GM19238 (cell line): ENCODE measurements around the gene NPAT.
"Not testable (repeated sequence)": the region's sequence is repeated elsewhere in the genome, so short reads cannot be mapped to it uniquely, and the experiment has no call there.

Experiments
- DNase-seq: peaks from one replicate; pipeline ENCODE4 v3.0.0; 2011; ENCODE audit warnings: low spot score; ENCODE audit not compliant: insufficient read length

NPAT gene

DNA sequence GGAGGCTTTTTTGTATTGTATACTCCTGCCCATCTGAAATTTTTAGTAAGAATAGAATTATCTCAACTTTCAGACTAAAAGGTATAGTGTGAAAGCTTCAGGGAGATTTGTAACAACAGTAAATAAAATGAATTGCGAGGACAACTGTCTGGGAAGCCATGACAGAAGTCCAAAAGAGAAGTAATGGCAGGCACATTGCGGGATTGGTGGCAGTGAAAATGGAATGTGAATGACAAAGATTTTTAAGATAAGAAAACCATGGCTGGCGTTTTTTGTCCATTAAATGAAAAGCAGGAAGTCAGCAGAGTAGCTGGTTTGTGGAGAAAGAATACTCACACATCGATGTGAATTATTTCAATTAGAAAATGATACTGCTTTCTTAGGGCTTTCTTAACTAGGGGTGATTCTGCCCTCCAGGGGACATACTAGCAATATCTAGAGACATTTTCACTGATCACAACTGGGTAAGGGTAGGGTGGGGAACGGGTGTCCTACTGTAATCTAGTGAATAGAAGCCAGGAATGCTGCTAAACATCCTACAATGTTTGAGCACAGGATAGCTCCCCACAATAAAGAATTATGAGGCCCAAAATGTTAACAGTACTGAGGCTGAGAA, 1.6 kb downstream of the NPAT start:
- no peak for DNase-seq

DNA sequence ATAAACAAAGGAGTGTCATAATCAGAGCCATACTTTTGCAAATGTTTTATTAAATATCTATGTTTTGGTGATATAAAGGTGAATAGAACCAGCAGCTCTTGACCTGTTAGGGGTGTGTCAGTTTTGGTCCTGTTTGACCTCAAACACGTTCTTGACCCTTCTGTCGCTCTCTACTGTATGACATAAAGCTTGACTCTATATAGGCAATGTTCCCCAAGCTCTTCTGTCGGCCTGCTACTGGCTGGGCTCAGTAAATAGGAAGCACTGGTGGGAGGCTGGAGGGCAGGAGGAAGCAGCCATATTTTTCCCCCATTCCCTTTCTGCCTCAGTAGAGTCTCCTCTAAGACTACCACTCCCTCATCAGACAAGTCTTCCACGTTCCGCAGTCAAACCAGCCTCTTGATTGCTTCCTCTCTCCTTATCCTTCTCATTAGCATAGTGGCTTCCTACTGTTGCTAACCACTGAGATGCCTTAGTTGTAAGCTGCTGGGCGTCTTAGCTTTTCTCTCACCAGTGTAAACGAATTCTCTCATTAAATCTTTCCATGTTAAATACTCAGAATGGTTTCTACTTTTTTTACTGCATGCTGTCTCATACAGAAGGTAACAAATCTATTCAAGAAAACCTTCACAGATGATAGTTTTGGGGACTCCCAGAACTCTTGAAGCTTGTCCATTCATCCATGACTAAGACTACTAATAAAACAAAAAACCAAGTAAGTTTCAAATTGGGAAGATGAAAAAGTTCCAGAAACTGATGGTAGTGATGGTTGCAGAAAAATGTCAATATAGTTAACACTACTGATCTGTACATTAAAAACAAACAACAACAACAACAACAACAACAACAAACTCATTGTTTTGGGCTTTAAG, 3.3 kb downstream of the NPAT start:
- DNase-seq, result no peak

DNA sequence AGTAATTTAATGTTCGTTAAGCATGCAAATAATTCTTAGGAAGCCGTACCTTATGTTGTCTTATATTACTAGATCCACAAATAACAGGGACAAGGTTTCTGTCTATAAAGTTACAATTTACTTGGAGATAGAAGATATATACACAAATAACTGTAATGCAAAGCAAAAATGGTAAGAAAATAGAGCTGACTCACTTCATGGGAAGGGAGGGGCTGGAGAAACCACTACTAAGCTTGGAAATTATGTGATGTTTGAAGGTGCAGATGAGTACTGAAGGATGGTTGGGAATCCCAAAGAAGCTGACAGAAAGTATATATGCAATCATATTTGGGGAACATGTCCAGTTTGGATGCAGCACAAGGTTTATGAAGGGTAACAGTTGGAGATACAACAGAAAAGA, 4.0 kb downstream of the NPAT start:
- DNase-seq, result no peak

DNA sequence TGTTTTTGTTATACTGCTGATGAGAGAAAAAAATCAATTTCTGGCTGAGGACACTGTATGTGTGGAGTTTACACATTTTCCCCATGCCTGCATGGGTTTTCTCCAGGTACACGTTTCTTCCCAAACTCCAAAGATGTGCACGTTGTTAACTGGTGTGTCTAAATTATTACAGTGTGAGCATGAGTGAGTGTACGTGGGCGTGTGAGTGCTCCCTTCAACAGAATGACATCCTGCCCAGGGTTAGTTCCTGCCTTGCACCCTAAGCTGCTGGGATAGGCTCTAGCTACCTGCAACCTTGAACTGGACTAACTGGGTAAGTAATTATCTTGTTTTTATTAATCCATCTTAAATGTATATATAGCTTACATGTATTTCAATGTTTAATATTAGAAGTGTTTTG, 5.5 kb downstream of the NPAT start:
- DNase-seq, result no peak

DNA sequence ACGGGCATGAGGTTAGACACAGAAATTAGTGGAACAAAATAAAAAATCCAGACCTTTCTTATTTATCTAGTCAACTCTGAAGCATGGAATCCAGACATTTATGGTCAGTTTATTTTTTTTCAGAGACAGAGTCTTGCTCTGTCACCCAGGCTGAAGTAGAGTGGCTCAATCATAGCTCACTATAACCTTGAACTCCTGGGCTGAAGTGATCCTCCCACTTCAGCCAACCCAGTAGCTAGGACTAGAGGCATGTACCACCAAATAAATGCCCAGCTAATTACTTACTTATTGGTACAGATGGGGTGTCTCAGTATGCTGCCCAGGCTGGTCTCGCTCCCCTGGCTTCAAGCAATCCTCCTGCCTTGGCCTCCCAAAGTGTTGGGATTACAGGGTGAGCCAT, 8.7 kb downstream of the NPAT start:
- no peak for DNase-seq

DNA sequence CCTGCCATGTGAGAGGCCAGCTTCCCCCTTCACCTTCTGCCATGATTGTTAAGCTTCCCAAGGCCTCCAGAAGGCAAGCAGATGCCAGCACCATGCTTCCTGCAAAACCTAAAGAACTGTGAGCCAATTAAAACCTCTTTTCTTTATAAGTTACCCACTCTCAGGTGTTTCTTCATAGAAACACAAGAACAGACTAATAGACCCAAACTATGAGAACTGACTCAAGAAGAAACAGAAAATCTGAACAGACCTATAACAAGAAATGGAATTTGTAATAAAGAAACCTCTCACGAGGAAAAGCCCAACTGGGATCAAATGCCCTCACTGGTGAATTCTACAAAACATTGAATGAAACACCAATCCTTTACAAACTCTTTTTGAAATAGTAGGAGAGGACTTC, 12.0 kb downstream of the NPAT start:
- DNase-seq, result no peak

DNA sequence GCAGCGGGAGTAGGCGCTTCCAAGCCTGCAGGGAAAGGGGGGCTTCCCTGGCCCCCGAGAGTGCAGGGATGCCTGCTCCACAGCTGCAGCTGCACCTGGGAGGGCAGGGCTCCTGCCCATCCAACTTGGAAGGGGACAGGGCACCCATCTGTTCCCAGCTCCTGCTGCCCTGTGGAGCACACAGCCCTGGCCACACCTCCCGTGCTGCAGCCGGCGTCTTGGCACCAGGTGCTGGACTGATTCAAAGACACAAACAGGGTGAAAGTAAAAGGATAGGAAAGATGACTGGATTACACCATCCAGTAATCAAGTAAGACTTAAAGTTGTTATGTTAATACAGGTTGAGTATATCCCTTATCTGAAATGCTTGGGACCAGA, 14.8 kb downstream of the NPAT start:
- DNase-seq, result no peak

DNA sequence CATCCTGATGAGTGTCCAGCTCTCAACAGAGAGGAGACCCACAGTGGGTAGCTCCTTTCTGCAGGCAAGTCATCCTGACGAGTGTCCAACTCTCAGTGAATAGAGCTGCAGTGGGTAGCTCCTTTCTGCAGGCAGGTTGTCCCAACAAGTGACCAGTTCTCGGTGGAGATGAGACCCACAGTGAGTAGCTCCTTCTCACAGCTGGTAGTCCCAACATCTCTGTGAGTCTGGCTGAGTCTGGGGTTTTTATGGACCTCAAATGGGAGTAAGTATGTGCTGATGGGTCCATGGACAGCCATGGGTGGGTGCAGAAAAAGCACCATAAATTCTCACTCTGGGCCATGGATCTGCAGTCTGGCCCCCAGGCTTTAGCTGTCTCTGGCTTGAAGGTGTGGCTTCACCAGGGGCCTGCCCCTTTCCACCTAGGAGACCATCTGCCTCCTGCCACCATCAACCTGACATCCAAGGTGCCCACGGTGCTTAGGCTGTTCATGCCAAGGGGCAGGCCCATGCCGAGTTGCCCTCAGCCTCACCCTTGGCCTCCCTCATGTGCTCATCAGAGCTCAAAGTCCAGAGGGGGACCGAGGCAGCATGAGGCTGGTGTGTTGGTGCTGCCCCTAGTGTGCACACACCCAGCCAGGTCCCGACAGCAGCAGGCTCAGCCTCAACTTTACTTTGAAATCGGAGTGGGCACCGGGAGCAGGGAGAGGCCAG, 15.3 kb downstream of the NPAT start:
- no peak for DNase-seq

DNA sequence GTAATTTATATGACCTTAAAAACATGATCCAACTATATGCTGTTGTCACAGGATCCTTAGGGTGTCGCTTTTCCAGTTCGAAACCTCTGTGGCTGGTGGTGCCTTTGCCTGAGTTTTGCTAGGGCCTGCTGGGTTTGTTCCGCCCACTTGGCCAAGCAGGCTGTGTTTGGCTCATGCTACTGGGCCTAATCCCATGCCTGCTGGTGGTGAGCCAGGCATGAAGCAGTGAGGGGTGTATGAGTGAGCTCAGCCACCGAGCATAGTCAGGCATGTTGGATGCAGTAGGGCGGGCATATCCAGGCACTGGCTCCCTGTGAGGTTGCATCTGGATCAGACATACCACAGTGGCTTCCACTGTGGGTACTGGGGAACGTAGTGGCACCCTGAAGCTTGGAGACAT, 16.3 kb downstream of the NPAT start:
- no peak for DNase-seq

DNA sequence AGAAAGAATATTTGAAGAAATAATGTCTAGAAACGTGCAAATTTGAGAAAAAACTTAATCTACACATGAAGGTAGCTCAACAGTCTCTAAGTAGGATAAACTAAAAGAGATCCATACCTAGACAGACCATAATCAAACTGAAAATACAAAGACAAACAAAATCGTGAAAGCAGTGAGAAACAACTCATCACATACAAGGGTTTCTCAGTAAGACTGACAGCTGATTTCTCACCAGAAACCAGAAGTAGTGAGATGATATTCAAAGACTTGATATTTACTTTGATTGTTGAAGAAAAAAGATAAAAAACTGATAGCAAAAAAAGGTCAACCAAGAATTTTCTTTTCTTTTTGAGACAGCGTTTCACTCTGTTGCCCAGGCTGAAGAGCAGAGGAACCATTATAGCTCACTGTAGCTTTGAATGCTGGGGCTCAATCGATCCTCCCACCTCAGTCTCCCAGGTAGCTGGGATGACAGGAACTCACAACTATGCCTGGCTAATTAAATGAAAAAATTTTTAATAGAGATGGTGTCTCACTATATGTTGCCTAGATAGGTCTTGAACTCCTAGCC, 17.4 kb downstream of the NPAT start:
- DNase-seq, result no peak

DNA sequence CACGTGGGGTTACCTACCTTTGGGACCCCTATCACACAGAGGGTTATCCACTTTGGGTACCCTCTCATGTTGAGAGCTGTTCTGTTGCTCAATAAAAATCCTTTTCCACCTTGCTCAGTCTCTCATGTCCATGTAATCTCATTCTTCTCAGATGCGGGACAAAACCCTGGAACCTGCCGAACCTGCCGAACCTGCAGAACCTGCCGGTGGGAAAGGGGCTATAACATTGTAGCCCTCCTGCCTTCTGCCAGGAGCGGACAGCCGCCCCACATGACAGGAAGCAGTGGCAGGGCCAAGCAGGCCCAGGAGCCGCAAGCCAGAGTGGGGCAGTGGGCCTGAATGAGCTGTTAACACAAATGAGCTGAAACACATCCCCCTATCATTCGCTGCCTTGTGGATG, 18.1 kb downstream of the NPAT start:
- no peak for DNase-seq

DNA sequence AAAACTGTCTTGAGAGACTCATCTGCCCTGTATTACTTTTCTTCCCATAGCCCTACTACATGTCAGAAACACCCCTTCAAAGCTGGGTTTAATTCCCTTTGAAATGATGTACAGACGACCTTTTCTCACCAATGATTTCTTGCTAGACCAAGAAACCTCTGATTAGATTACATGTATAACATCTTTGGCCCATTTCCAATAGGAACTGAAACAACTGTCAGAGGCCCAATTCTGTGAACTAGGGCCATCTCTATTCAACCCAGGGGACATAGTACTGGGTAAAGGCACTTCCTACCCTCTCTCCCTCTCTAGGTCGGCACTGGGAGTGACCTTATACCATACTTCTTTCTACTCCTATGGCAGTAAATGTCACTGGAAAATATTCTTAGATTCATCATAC, 19.4 kb downstream of the NPAT start:
- DNase-seq, result no peak

DNA sequence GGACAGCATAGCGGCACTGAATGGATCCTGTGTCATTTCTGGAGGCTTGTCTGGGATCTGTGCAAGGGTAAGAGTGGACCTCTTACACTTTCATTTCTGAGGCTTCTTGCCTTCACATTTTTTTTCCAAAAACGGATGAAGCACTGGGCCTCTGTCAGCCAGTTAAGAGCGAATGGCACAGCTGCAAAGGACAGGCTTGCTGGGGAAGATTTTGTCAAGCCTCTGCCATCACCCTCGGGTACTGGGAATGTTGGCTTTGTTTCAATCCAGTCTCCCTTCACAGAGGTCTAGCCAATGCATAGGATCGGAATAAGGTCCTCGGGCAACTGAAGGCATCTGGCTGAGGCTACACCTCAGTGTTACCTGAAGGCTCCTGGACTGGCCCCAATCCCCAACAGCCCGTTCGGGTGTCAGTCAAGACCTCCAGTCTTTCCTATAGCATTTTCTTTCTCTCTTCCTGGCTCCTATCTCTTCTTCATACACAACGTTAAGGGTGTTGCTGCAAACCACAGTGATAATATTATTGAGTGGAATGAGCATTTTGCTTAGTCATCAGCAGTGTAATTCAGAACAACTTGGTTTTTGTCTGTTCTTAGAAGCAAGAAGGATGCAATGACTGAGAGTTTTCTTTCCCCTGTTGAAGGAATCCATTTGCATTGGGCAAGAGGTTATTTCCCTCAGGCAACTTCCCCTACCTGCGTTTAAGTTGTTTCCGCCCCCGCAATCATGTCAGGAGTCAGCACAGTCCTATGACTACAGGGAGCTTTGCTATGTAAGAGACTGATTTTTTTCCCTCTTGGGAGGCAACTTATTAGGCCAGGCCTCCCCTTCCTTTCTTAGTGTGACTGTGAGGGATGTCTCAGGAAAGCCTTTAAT, 22.8 kb downstream of the NPAT start:
- no peak for DNase-seq

DNA sequence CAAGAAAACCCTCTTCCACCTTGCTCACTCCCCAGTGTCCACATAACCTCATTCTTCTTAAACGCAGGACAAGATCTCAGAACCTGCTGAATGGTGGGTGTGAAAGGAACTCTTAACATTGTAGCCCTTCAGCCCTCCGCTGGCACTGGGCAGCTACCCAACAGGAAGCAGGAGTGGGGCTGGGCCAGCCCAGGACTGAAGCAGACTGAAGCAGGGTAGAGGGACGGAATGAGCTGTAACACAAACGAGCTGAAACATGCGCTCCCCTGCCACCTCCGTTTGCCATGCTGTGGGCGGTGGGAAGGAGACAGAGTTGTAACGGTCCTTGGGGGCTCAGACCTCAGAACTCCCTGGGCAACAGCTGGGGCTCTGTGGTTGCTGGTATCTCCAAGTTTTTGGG, 23.6 kb downstream of the NPAT start:
- DNase-seq, result no peak

DNA sequence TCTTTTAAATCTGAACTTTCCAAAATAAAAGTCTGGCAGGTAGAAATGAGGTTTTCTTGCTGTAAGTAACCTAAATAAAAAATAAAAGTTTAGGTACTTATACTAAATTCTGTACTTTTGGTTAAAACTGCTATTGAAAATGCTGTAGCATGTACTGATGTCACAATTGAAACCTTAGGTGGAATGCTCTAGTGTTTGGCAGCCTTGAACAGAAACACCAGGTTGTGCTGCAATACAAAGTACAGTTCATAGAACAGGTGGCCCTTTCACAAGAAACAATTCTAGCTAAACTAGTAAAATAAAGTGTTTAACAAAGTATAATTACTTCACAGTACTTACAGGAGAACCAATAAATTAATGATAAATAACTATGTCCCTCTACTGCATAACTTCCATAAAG, 25.1 kb downstream of the NPAT start:
- DNase-seq, result no peak

DNA sequence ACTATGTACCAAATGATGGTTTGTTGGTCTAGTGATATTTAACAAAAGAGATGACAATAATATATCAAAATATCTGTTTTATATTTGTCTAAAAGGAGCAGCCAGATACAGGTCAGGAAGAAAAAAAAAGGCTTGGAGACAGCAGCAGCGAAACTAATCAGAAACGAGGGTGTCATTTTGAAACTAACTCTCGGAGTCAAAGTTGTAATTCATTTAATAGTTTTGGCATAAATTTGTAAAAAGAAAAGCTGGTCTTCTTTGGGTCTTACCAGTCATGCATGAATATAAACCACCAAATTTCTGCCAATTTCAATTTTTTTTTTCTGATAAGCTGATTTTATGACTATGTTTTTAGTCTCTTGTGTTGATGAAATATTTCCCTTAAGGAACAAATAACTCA, 25.5 kb downstream of the NPAT start:
- DNase-seq, result no peak

DNA sequence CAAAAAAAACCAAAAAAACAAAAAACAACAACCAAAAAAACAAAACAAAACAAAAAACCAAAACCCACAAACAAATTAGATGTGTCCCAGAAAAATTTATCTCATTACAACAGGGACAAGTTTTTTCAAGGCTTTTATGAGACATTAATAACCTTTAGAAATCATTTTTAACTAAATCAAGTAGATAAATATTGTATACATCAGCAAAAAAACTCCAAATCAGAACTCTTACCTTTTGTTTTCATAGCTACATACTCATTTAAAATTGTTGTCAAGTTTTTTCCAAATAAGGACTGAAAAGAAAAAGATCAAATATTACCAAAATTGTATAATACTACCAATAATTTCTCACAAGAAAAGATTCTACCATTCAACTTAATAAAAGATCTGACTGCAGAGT, 28.7 kb downstream of the NPAT start:
- DNase-seq, result no peak

DNA sequence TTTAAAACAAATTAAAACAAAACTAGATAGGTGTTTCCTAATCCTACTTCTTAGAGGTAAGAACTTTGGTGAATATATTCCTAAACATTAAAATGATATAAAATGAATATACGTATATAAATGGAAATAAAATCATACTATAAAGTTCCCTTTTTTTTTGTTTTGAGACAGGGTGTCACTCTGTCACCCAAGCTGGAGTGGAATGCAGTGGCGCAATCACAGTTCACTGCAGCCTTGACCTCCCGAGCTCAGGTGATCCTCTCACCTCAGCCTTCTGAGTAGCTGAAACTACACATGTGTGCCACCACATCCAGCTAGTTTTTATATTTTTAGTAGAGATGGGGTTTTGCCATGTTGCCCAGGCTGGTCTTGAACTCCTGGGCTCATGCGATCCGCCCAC, 44.9 kb downstream of the NPAT start:
- no peak for DNase-seq

DNA sequence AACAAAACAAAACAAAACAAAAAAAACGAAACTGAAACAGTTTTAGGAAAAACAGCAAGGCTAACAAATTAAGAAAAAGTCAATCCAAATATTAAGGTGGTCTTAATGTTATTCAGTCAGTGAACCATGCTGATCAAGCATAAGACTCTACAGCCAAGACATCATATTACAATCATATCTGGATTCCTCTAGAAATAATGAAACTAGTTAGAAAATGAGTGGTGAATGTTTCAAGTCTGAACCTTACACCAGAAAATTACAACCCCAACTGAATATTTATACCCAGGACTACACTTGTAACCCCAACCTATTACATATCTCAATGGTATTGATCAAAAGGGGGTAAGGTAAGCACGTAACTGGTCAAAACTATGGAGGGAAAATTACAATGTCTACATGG, 52.3 kb downstream of the NPAT start:
- DNase-seq, result no peak

DNA sequence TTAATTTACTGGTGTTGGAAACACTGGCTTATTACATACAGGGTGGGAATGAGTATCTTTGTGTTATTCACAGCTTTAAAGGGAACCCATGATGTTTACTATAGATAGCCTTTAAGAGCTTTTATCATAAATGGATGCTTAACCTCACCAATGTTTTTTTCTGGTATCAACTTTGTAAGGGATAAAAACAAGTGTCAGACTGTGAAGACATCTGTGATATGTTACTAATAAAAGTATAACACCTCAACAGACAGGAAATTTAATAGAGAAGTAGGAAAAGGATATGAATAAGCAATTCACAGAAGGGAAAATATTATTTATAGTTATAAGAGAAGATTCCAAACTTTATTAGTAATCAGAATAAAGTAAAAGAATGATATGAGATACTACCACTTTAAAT, 54.8 kb downstream of the NPAT start:
- DNase-seq, result no peak

DNA sequence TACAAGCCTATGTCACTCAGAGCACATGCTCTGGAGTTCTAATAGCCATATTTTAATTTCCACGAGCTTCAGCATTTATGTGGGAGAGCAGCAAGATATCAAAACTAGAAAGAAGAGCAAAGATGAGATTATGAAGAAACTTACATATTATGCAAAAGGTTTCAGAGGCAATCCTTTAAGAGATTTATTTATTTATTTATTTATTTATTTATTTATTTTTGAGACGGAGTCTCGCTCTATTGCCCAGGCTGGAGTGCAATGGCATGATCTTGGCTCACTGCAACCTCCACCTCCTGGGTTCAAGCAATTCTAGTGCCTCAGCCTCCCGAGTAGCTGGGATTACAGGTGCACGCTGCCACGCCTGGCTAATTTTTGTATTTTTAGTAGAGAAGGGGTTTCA, 59.6 kb downstream of the NPAT start:
- DNase-seq, result not testable (repeated sequence)
